ENCODE measurements around the gene ZSCAN4.
A peak's percentile ranks its signal among the peaks of the same experiment; 100 is the strongest.

Gene ZSCAN4

DNA sequence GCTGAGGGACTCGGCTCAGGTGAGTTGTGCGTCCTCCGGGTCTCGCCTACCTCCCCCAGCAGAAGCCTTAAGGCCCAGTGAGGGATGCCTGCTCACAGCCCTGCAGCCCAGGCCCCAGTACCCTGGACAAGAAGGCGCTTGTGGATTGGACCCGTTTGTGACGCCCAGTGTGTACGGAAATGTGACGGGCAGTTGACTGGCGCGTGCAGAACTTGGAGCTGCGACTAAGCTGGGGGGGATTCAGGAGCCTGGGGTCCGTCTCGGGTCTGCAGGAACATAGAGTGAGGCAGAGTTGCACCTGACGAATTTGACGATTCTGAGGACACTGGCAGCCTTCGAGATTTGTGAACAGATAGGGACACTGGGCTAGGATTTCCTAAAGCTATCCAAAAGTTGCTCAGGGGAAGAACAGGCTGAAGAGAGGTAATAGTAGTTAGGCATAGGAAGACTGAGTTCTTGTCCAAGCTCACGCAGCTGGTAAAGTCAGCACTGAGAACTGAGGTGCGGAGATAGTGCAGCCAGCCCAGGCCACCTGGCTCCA is 13.6 kb downstream of the ZSCAN4 start:
- H3K9ac ChIP-seq (ENCODE audit: low read length): peak overlapping the region; percentile 88
- peaks cover 32% of the 10 kb centered on the region for H3K36me3 ChIP-seq (ENCODE audit: control insufficient read depth, insufficient read depth, low read length)
- no CpG with 5 or more reads among the region's 19 CpGs for WGBS (ENCODE audit: extremely low coverage, insufficient coverage, low lambda C conversion rate)
- peak overlapping the region; percentile 5 for H2AK5ac ChIP-seq (ENCODE audit: low read length)
- no peak overlapping the region for H2BK120ac ChIP-seq (ENCODE audit: low read depth, low read length)
- H3K4me2 ChIP-seq (ENCODE audit: low read length): peak overlapping the region; percentile 65
- no peak overlapping the region for H3K18ac ChIP-seq (ENCODE audit: low read length)
- H3K4ac ChIP-seq (ENCODE audit: low read depth, low read length): peak overlapping the region; percentile 11
- H3K4me1 ChIP-seq (ENCODE audit: control insufficient read depth, low read depth, low read length): no peaks in the 10 kb centered on the region
- no peak overlapping the region for H3K23ac ChIP-seq (ENCODE audit: low read length)
- H3K56ac ChIP-seq (ENCODE audit: low read length): peak overlapping the region; percentile 91
- no peaks in the 10 kb centered on the region for H3K27me3 ChIP-seq (ENCODE audit: insufficient read depth, low read length, poor library complexity)
- H3K4me3 ChIP-seq (ENCODE audit: low read length): peak overlapping the region; percentile 93
- no peak overlapping the region for H2BK5ac ChIP-seq (ENCODE audit: low read length)
- no peak overlapping the region for H3K27ac ChIP-seq (ENCODE audit: low read depth, low read length)
- H4K8ac ChIP-seq (ENCODE audit: low read depth, low read length): no peak overlapping the region
- no peak overlapping the region for H2BK15ac ChIP-seq (replicated peaks; ENCODE audit: low read depth)
- no peak for DNase-seq
- H4K5ac ChIP-seq (ENCODE audit: low read length): no peak overlapping the region
- peaks cover 53% of the 10 kb centered on the region for H3K79me2 ChIP-seq (ENCODE audit: control insufficient read depth, insufficient read depth, low read length)
- peaks cover 39% of the 10 kb centered on the region for H3K79me1 ChIP-seq (ENCODE audit: low read length)

DNA sequence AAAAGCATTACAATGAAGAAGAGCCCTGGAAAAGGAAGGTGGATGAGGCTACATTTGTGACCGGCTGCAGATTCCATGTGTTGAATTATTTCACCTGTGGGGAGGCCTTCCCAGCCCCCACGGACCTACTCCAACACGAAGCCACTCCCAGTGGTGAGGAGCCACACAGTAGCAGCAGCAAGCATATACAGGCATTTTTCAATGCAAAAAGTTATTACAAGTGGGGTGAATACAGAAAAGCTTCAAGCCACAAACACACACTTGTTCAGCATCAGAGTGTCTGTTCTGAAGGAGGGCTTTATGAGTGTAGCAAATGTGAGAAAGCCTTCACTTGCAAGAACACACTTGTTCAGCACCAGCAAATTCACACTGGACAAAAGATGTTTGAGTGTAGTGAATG is 18.0 kb downstream of the ZSCAN4 start:
- H3K4me1 ChIP-seq (ENCODE audit: control insufficient read depth, low read depth, low read length): no peaks in the 10 kb centered on the region
- peaks cover 74% of the 10 kb centered on the region for H3K79me2 ChIP-seq (ENCODE audit: control insufficient read depth, insufficient read depth, low read length)
- no peak overlapping the region for H2AK5ac ChIP-seq (ENCODE audit: low read length)
- no peak overlapping the region for H3K4me2 ChIP-seq (ENCODE audit: low read length)
- H3K27ac ChIP-seq (ENCODE audit: low read depth, low read length): no peak overlapping the region
- peaks cover 41% of the 10 kb centered on the region for H3K36me3 ChIP-seq (ENCODE audit: control insufficient read depth, insufficient read depth, low read length)
- DNase-seq: no peak
- H3K79me1 ChIP-seq (ENCODE audit: low read length): peaks cover 56% of the 10 kb centered on the region
- no peak overlapping the region for H3K9ac ChIP-seq (ENCODE audit: low read length)
- H2BK120ac ChIP-seq (ENCODE audit: low read depth, low read length): no peak overlapping the region
- H2BK5ac ChIP-seq (ENCODE audit: low read length): no peak overlapping the region
- no peak overlapping the region for H3K23ac ChIP-seq (ENCODE audit: low read length)
- peak overlapping the region; percentile 20 for H3K4me3 ChIP-seq (ENCODE audit: low read length)
- no peak overlapping the region for H2BK15ac ChIP-seq (replicated peaks; ENCODE audit: low read depth)
- H4K8ac ChIP-seq (ENCODE audit: low read depth, low read length): no peak overlapping the region
- no peak overlapping the region for H4K5ac ChIP-seq (ENCODE audit: low read length)
- H3K56ac ChIP-seq (ENCODE audit: low read length): no peak overlapping the region
- no peak overlapping the region for H3K18ac ChIP-seq (ENCODE audit: low read length)
- no peaks in the 10 kb centered on the region for H3K27me3 ChIP-seq (ENCODE audit: insufficient read depth, low read length, poor library complexity)
- H3K4ac ChIP-seq (ENCODE audit: low read depth, low read length): no peak overlapping the region
- no CpG with 5 or more reads among the region's 3 CpGs for WGBS (ENCODE audit: extremely low coverage, insufficient coverage, low lambda C conversion rate)

DNA sequence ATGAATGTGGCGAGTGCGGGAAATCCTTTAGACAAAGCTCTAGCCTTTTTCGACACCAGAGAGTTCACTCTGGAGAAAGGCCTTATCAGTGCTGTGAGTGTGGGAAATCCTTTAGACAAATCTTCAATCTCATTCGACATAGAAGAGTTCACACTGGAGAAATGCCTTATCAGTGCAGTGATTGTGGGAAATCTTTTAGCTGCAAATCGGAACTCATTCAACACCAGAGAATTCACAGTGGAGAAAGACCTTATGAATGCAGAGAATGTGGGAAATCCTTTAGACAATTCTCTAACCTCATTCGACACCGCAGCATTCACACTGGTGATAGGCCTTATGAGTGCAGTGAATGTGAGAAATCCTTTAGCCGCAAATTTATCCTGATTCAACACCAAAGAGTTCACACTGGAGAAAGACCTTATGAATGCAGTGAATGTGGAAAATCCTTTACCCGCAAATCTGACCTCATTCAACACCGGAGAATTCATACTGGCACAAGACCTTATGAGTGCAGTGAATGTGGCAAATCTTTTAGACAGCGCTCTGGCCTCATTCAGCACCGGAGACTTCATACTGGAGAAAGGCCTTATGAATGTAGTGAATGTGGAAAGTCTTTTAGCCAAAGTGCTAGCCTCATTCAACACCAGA is 18.8 kb downstream of the ZSCAN4 start:
- Histone ChIP-seq H3K27me3 (ENCODE audit: insufficient read depth, low read length, poor library complexity) (no peaks in the 10 kb centered on the region), H3K4me2 (ENCODE audit: low read length) (no peak overlapping the region), H3K4me3 (ENCODE audit: low read length) (peak overlapping the region; percentile 20), H3K9ac (ENCODE audit: low read length) (no peak overlapping the region), H2BK5ac (ENCODE audit: low read length) (no peak overlapping the region), H4K8ac (ENCODE audit: low read depth, low read length) (no peak overlapping the region), H3K4me1 (ENCODE audit: control insufficient read depth, low read depth, low read length) (no peaks in the 10 kb centered on the region), H3K56ac (ENCODE audit: low read length) (no peak overlapping the region), H2AK5ac (ENCODE audit: low read length) (no peak overlapping the region), H3K4ac (ENCODE audit: low read depth, low read length) (no peak overlapping the region), H4K5ac (ENCODE audit: low read length) (no peak overlapping the region), H3K27ac (ENCODE audit: low read depth, low read length) (no peak overlapping the region), H3K36me3 (ENCODE audit: control insufficient read depth, insufficient read depth, low read length) (peaks cover 41% of the 10 kb centered on the region), H3K18ac (ENCODE audit: low read length) (no peak overlapping the region), H3K79me1 (ENCODE audit: low read length) (peaks cover 53% of the 10 kb centered on the region), H2BK120ac (ENCODE audit: low read depth, low read length) (no peak overlapping the region), H3K79me2 (ENCODE audit: control insufficient read depth, insufficient read depth, low read length) (peaks cover 67% of the 10 kb centered on the region), H2BK15ac (replicated peaks; ENCODE audit: low read depth) (no peak overlapping the region), H3K23ac (ENCODE audit: low read length) (no peak overlapping the region)
- DNase-seq: peak; percentile 34
- no CpG with 5 or more reads among the region's 12 CpGs for WGBS (ENCODE audit: extremely low coverage, insufficient coverage, low lambda C conversion rate)

DNA sequence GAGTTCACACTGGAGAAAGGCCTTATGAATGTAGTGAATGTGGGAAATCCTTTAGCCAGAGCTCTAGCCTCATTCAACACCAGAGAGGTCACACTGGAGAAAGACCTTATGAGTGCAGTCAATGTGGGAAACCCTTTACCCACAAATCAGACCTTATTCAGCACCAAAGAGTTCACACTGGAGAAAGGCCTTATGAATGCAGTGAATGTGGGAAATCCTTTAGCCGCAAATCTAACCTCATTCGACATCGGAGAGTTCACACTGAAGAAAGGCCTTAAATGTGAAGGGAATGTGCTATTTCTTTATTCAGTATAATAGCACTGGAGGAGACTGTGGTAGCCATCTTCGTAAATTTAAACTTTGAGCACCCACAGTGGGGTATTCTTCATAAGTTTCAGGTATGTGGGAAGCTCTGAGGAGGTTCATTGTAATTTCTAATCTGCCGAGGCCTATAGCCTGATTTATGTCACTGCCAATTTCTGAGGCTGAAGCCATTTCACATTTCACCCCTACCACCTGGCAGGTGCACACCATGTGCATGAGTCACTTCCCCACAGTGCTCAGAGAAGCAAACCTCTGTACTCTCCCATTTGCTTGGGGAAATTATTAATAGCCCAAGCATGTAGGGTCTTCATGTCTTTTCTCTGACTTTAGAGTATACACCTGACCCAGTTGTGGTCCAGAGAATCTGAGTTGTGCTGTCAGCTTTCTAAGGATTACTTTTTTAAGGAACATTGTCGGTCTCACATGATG is 19.5 kb downstream of the ZSCAN4 start:
- DNase-seq: peak; percentile 37

DNA sequence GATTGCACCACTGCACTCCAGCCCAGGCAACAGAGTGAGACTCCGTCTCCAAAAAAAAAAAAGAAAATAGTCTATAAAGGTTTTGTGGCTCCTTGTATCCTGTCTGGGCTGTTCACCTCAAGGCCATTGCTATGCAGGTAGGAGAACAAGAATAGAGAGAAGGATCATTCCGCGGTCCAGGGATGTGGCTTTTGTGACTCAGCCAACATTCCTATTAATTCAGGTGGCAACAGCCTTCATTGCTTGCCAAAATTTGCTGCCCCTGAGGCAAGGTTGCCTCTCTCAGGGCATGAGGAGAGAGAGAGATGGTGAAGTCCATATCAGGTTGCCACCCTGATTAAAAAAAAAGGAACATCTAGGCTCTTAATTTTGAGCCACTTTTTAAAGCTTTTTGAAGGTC is 21.0 kb downstream of the ZSCAN4 start:
- H4K8ac ChIP-seq (ENCODE audit: low read depth, low read length): no peak overlapping the region
- H3K4me3 ChIP-seq (ENCODE audit: low read length): no peak overlapping the region
- no peak overlapping the region for H2BK120ac ChIP-seq (ENCODE audit: low read depth, low read length)
- H3K4me1 ChIP-seq (ENCODE audit: control insufficient read depth, low read depth, low read length): no peaks in the 10 kb centered on the region
- H3K27me3 ChIP-seq (ENCODE audit: insufficient read depth, low read length, poor library complexity): no peaks in the 10 kb centered on the region
- H3K36me3 ChIP-seq (ENCODE audit: control insufficient read depth, insufficient read depth, low read length): peaks cover 31% of the 10 kb centered on the region
- no peak overlapping the region for H3K9ac ChIP-seq (ENCODE audit: low read length)
- no CpG with 5 or more reads among the region's 3 CpGs for WGBS (ENCODE audit: extremely low coverage, insufficient coverage, low lambda C conversion rate)
- H2BK15ac ChIP-seq (replicated peaks; ENCODE audit: low read depth): no peak overlapping the region
- H3K27ac ChIP-seq (ENCODE audit: low read depth, low read length): no peak overlapping the region
- peaks cover 45% of the 10 kb centered on the region for H3K79me2 ChIP-seq (ENCODE audit: control insufficient read depth, insufficient read depth, low read length)
- peaks cover 43% of the 10 kb centered on the region for H3K79me1 ChIP-seq (ENCODE audit: low read length)
- H2BK5ac ChIP-seq (ENCODE audit: low read length): no peak overlapping the region
- no peak overlapping the region for H2AK5ac ChIP-seq (ENCODE audit: low read length)
- DNase-seq: no peak
- H3K56ac ChIP-seq (ENCODE audit: low read length): no peak overlapping the region
- no peak overlapping the region for H4K5ac ChIP-seq (ENCODE audit: low read length)
- H3K23ac ChIP-seq (ENCODE audit: low read length): no peak overlapping the region
- H3K4me2 ChIP-seq (ENCODE audit: low read length): no peak overlapping the region
- H3K4ac ChIP-seq (ENCODE audit: low read depth, low read length): no peak overlapping the region
- no peak overlapping the region for H3K18ac ChIP-seq (ENCODE audit: low read length)

More for the DNA sequence above, 19.5 kb downstream of the ZSCAN4 start:
- Histone ChIP-seq H3K4me1 (ENCODE audit: control insufficient read depth, low read depth, low read length) (no peaks in the 10 kb centered on the region), H2AK5ac (ENCODE audit: low read length) (no peak overlapping the region), H2BK5ac (ENCODE audit: low read length) (no peak overlapping the region), H3K4me3 (ENCODE audit: low read length) (peak overlapping the region; percentile 31), H3K23ac (ENCODE audit: low read length) (no peak overlapping the region), H4K5ac (ENCODE audit: low read length) (no peak overlapping the region), H3K36me3 (ENCODE audit: control insufficient read depth, insufficient read depth, low read length) (peaks cover 41% of the 10 kb centered on the region), H2BK15ac (replicated peaks; ENCODE audit: low read depth) (no peak overlapping the region), H3K27ac (ENCODE audit: low read depth, low read length) (no peak overlapping the region), H3K79me2 (ENCODE audit: control insufficient read depth, insufficient read depth, low read length) (peaks cover 60% of the 10 kb centered on the region), H3K18ac (ENCODE audit: low read length) (no peak overlapping the region), H3K27me3 (ENCODE audit: insufficient read depth, low read length, poor library complexity) (no peaks in the 10 kb centered on the region), H3K4me2 (ENCODE audit: low read length) (no peak overlapping the region), H3K9ac (ENCODE audit: low read length) (no peak overlapping the region), H4K8ac (ENCODE audit: low read depth, low read length) (no peak overlapping the region), H2BK120ac (ENCODE audit: low read depth, low read length) (no peak overlapping the region), H3K56ac (ENCODE audit: low read length) (no peak overlapping the region), H3K4ac (ENCODE audit: low read depth, low read length) (no peak overlapping the region), H3K79me1 (ENCODE audit: low read length) (peaks cover 53% of the 10 kb centered on the region)
- WGBS (ENCODE audit: extremely low coverage, insufficient coverage, low lambda C conversion rate): no CpG with 5 or more reads among the region's 6 CpGs
